Muscle of arm (tissue), 12 donors: ENCODE data around the gene SERPINE2. TPM values are rescaled to one million over a fixed set of nuclear protein-coding genes. Genes with fewer than 3 reads are reported as not detected.

Experiments
- DNase-seq: peaks from one replicate; pipeline ENCODE4 v3.0.0-alpha.2; 2013
- polyA plus RNA-seq, 12 donors: library from polyadenylated mRNA; unstranded; fragments of 120-200 nt; gene quantifications; one replicate each; pipeline ENCODE4 v1.2.1, GENCODE V29; 2013; ENCODE audit not compliant: insufficient read length in 12 of 12

SERPINE2 gene
- polyA plus RNA-seq, 12 donors, result 78.4 to 128 (median 89.2) TPM; not detected in 1

DNA sequence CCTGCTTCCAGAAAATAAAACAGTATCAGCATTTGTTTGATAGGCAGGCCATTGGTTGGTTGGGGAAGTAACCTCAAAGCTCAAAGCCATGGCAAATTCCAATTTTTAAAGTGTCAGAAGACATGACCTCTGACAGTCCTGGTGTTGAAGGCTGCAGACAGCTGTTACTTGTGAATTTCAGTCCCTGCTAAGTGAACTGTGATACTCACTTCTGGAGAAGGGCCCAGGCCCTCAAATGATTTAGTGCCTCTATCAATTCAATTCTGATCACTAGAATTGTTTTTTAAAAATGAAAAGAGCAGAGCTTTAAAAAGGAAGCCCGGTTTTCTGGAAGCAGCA, 58.7 kb downstream of the SERPINE2 start:
- DNase-seq, result no peak

DNA sequence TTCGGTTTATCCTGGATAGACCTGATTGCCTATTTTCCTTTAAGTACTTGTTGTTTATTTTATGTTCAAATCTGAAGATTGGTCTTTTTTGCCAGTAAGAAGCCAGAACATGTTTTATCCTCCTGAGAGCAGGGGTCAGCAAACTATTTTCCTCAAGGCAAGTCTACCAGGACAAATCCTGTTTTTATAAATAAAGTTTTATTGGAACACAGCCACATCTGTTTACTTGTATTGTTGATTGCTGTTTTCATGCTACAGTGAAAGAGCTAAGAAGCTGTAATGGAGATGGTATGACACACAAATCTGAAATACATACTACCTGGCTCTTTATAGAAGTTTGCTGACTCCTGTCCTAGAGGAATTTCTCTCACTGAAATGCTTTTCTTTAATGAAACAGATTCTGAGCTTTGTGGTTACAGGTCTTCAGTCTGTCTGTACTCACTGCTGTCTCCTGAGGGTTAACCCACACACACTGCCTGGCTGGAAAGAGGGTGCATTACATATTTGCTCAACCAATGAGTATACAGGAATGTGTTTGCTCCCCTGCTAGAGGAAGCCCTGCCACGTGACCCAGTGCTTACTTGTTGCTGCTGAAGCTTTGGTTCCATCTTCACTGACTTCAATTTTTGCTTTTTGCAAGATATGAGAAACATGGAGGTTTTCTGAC, 59.2 kb downstream of the SERPINE2 start:
- no peak for DNase-seq

DNA sequence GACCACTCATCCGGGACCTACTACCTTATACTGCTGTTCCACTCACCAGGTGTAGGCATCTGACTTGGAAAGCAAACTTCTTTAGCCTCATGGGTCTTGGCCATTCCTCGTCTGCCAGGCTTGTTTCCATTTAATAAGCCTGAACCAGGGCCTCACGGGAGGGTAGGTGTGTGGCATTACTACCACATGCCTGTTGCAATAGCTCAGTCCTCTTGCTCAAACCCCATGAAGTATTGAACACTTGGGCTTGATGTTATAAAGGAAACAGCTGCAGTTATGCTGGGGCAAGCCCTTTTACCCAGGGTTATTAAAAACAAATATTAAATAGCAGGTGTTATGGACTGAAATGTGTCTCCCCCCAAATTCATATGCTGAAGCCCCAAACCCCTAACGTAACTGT, 60.6 kb downstream of the SERPINE2 start:
- no peak for DNase-seq

DNA sequence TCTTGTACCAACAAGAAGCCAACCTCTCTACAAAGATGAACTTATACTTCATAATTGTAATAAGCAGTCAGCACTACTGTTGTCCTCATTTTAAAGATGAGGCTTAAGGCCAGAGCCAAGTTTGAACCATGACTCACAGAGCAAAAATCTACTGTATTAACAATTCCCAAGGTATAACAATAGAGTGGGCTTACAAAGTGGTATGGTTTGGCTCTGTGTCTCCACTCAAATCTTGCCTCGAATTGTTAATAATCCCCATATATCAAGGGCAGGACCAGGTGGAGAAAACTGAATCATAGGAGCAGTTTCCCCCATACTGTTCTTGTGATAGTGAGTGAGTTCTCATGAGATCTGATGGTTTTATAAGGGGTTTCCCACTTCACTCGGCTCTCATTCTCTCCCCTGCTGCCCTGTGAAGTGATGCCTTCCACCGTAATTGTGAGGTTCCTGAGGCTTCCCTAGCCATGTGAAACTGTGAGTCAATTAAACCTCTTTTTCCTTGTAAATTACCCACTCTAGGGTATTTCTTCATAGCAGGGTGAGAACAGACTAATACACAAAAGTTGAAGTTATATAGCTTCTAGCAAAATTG, 62.4 kb downstream of the SERPINE2 start:
- no peak for DNase-seq

DNA sequence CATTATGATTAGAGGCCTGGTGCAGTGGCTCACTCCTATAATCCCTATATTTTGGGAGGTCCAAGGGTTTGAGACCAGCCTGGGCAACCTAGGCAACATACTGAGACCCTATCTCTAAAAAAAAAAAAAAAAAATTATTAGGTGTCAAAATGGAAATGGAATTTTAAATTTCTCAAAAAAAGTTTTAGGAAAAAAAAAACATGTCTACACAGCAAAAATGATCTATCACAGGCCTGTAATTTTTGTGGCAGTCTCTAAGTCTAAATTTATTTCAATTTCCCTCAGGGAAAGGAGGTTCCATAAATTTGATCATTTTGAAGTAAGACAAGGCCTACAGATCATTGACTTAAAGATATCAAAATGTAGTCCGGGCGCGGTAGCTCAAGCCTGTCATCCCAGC, 65.5 kb downstream of the SERPINE2 start:
- DNase-seq, result no peak

DNA sequence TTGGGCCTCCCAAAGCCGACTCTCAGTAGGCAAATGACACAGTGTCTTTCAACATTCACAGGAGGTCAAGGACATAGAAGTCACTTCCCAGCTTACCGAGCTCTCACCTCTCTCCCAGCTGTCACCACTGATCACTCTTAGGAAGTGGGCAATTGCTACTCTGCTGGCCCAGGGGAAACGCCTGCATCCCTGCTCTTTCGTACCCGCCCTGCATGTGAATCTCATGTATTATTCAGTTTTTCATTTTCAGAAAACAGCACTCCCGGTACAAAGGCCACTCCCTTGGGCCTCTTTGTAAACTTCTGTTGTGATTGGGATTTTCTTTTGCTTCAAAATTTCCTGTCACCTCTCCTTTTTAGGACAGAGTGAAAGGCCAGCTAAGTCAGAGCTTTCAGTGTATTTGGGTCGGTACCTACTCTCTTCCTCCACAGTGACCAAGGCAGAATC, 66.4 kb downstream of the SERPINE2 start:
- DNase-seq, result no peak

DNA sequence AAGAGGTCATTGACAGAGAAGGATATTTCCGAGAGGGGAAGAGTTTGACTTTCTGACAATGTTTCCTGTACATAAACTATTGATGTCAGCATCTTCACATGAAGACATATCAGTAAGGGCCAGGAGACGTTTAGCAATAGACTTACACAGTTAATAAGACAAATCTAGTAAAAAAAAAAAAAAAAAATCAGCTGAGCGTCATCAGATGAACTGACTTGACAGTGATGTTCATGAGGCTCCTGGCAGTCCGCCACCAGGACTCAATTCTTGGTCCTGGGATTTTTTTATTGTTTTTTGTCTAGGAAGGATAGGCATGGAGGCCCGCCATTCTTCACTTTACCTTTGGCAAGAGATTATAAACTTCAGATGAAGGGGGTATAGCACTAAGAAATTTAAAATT, 67.4 kb downstream of the SERPINE2 start:
- DNase-seq, result no peak

DNA sequence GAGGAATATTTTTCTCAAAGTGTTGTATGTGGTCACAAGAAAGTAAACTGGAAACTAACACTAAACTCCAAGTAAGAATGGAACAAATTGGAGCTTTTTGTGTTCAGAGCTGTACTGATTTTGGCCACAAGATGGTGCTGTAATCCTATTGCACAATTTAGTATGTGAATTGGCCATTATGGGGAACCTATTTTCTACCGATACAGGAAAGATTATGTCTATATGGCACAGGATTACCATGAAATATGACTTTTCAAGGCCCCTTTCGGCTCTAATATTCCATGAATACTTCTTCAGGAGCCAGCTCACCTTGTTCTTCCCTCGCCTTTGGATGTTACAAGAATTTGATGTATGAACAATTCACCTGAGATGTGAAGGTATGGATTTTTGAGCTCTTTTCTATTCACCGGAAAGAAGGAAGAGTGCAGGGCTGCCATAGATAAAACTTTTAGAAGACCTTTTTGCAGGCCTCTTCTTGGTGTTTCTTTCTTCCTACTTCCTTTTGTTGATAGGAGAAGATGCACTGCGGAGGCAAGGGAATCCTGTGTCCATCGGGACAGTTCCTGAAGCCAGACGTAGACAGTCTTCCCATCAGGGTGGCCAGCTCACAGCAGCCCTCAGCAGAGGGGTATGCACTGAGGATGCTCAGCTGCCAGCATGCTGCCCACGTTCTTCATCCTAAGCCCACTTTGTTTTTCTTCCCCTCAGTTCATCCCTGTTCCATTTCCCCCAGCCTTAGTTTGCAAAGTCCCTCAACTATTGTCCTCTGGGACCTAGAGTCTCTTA, 68.5 kb downstream of the SERPINE2 start:
- DNase-seq, result peak; percentile 76

DNA sequence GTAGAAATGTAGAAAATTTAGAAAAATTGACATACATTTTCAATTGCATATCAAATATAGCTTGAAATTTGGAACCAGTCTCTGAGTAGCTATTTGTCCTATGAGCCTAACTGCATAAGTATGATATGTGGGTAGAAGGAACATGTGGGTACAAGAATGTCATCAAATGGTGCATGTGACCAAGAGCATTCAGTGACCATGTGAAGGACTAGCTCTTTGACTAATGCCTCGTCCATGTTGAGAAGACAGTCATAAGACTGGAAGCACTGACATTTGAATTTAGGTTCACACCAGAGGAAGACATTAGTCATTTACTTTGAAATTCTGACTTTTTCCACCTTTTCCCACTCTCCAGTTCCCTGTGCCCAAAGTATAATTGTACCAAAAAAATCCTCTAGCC, 69.2 kb downstream of the SERPINE2 start:
- DNase-seq, result no peak

DNA sequence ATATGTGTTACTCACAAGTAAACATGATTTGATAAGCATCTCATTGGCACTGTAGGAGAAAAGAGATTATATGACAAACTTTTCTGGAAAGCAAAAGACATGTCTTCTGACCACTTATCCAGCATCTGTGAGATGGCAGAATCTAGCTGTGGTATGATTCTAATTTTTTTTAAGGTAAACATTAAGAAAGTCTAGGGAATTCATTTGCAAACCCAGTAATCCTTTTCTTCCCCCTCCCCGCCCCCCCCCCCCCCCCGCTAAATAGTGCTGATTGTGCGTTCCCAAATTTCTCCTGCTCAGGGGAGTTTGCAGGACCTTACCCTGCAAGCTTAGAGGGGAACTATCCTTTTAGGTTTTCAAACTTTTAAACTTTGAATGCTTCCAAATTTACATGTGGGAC, 69.8 kb downstream of the SERPINE2 start:
- DNase-seq, result no peak

DNA sequence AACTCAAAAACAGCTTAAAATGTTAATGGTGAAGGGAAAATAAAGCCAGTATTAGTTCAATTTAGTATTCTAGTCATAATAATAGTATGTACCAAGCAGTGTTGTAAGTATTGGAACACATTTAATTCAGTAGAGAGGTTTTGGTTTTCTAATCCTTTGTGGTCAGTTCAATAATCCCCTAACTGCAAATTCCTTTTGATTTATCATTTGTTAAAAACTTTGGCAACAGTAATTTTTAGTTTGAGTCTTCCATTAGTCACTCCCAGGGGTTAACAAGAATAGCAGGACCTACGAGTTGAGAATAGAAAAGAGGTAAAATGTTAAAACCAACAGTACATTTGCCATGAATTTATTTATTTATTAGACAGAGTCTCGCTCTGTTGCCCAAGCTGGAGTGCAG, 71.1 kb downstream of the SERPINE2 start:
- DNase-seq, result no peak

DNA sequence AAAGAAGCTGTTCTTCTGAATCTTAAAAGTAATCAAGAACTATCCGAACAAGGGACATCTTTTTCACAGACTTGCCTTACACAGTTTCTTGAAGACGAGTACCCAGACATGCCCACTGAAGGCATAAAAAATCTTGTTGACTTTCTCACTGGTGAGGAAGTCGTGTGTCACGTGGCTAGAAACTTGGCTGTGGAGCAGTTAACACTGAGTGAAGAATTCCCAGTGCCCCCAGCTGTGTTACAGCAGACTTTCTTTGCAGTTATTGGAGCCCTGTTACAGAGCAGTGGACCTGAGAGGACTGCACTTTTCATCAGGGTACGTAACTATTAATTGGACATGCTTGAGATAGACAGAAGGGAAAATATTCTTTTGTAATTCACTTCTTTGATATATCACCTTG, 79.4 kb downstream of the SERPINE2 start:
- DNase-seq, result no peak

DNA sequence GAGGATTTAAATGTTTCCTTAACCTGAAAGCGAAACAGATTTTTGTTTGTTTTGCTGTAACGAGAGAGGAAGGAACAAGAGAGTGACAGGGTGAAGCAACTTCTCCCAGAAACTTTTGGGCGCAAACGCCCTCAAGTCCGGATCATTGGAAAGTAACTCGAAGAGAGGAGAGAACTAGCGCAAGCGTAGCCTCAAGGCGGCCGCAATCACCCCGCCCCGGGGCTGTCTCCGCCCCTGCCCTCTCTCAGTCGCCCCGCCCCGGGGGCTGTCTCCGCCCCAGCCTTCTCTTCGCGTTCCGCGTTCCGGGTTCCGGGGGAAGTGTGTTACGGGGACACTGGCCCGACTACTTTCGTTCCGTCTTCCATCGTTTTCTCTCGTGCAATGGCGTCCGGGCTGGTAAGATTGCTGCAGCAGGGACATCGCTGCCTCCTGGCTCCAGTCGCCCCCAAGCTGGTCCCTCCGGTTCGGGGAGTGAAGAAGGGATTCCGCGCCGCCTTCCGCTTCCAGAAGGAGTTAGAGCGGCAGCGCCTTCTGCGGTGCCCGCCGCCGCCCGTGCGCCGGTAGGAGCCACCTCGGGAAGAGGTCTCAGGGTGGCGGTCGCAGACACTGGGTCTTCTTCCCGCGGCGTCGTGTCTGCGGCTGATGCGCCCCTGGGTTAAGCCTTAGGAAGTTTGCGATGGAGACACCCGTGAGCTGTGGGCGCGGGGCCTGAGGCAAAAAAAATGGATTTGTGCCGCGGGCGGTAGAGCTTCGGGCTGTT, 81.8 kb downstream of the SERPINE2 start, which contains the start of gene MRPL44:
Gene MRPL44 (plus strand): TSS at position 372 of the 760 bp plus-strand sequence. CDS start 10 bp downstream, at position 382.
- peak; percentile 98 for DNase-seq

DNA sequence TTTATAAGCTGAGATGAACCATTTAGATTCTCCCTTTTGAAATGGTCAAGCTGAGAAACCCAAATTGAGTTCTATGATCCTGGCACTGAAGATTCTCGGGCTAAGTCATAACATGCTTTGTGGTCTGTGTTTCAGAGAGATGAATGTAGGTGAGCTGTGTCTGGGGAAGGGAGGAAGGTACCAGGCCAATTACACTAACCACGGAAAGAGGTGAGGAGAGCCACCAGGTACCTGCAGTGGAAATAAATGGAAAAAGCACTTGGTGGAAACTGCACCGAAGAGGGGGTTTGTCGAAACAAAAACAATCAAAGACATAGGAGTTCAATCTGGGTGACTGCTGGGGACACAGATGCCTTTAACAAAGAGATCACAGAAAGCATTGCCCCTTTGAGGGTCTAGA, 82.8 kb downstream of the SERPINE2 start:
- no peak for DNase-seq

DNA sequence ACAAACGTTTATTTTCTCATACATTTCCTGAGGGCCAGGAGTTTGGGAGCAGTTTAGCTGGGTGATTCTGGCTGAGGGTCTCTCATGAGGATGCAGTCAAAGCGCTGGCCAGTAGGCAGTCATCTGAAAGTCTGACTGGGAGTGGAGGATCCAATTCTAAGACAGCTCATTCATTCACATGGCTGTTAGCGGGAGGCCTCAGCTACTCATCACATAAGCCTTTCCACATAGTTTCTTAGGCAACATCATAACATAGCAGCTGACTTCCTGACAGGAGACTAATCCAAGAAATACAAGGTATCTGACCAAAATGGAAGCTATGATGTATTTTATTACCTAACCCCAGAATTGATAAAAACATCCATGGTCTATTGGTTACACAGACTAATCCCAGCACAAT, 84.7 kb downstream of the SERPINE2 start:
- DNase-seq, result no peak

DNA sequence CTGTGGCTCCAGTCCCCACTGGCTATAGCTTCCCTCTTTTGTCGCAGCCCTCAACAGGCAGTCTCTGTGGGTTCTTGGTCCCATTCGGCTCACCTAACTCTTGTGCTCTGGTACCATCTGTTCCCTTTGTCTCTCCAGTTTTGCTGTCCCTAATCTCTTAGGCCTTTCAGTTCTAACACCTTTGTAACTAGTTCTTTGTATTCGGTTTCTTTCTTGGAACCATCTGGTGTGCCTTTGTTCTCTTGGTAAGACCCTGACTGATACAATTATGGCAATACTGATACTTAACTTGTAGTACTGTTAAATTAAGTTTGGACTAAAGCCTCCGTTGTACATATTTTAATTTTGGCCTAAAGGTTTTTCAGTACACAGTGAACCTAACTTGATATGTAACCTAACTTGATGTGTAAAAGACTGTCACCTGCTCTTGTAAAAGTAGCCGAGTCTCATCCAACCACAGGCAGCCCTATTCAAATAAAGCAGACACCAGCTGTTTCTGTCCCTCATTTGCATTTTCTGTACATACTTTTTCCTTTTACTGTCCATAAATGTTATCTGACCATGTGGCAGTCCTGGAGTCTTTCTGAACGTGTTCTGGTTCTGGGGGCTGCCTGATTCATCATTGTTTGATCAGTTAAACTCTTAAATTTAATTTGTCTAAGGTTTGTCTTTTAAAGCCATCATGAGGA, 86.7 kb downstream of the SERPINE2 start:
- no peak for DNase-seq

DNA sequence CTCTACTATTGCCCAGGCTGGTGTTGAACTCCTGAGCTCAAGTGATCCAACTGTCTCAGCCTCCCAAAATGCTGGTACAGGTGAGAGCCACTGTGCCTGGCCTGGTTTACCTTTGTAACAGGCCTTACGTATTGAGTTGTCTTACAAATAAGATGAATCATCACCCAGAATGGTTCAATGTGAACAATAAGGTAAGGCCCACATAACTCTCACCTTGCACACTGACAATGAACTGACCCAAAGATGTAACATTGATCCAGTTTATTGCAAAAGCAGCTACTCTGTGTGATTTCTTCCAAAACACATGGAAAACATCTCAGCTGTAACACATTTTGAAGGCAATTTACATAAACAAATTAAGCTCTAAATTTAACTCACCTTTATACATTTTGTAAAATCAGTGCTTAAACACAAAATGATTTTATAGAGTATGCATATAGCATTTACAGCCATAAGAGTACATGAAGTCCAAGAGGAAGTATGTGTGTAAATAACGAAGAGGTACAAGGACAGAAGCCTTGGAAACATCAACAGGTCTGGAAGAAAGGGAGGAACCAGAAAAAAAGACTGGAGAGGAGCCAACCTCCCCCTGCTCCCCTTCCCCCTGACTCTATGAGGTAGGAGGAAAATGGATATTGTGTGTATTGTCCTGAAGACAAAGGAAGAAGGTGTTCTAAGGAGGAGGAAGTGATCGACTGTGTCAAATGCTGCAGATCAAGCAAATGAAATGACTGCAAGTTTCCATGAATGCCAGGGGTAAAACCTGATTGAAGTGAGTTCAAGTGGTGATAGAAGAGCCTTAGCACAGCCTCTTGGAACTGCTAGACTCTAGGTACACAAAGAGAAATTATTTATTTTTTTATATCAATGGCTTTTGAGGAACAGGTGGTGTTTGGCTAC, 88.4 kb downstream of the SERPINE2 start:
- no peak for DNase-seq

DNA sequence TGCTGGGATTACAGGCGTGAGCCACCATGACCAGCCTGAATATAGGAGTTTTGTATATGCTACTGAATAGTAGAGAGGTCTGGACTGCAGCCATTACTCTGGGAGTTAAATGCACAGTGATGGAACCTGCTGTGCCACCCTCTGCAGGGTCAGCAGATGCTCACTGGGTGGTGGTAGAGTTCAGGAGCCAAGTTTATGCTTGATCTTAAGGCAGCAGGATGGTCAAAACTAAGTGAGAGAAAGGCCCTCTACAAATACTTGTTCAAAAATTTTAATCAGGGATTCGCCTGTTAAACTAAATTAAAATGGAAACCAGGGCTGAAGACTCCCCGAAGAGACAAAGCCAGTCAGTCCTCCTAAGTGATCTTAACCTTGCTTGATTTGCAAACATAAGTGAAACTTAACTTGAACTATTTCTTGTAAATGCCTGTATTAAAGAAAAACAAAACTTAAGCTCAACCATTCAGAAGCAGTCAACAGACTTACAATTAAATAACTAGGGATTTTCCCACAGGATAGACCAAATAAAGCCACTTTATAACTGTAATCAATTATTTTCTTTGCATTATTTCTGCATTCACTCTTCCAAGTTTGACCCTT, 89.7 kb downstream of the SERPINE2 start:
- no peak for DNase-seq

DNA sequence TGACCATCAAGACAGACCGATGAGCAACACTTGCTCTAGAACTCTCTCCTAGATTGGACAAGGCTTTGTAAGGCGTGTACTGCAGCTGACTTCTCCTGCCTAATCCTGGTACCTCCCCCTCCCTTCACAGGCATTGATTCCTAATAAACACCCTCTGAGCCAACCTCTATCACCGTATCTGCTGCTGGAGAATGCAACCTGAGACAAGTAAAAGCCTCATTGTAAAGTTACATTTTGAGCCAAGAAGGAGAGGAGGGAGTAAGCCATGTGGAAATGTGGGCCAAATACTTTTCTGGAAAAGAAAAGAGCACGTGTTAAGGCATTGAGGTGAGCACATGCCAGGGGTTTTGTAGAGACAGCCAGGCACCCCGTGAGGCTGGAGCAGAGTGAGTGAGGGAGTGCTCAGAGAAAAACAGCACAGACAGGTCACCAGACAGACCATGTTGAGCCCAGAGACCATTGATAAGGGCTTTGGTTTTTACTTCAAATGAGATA, 91.3 kb downstream of the SERPINE2 start:
- DNase-seq, result no peak

DNA sequence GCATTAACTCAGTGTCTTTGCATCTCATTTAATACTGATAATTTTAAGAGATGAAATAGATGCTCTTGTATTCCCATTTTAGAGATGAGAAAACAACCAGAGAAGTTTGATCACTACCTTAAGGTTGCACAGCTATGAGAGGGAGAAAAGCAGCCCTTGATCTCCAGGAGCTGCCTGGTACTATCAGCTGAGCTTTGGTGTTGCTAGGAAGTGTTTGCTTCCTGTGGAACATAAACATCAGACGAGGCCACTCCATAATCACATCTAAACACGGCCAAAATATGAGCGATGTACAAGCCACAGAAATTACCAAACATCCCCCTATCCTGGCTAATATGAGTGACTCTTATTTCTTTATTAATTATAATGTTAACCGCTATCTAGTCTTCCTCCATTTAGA, 93.3 kb downstream of the SERPINE2 start:
- no peak for DNase-seq
